HG03460 (cell line): Measurements from ENCODE around the gene CNPY3.
"Not testable (repeated sequence)": the region's sequence is repeated elsewhere in the genome, so short reads cannot be mapped to it uniquely, and the experiment has no call there.

Experiments
- ATAC-seq: cut with Tn5 transposase; IDR thresholded peaks from one replicate; pipeline ENCODE4 v1.9.1; 2021; ENCODE audit not compliant: unreplicated experiment

The CNPY3 gene

GRCh38 chr6:42928986-42929820, at the start of gene CNPY3:
CNPY3 (plus strand) TSS chr6:42929480; CDS start chr6:42929571, 91 bp downstream.
- ATAC-seq = peak; percentile 61

- ATAC-seq = not testable (repeated sequence)
These were observed 49.0 kb upstream of the CNPY3 start for GRCh38 chr6:42880240-42880817.

GRCh38 chr6:42880871-42881270, 48.4 kb upstream of the CNPY3 start:
- ATAC-seq = not testable (repeated sequence)

GRCh38 chr6:42885702-42886101, 43.6 kb upstream of the CNPY3 start:
- ATAC-seq = no peak

GRCh38 chr6:42888201-42888600, 41.1 kb upstream of the CNPY3 start:
- not testable (repeated sequence) for ATAC-seq

- ATAC-seq = no peak
These were observed 39.5 kb upstream of the CNPY3 start for GRCh38 chr6:42889815-42890214.

GRCh38 chr6:42890311-42891198, 38.7 kb upstream of the CNPY3 start:
- ATAC-seq = peak; percentile 95

- ATAC-seq = no peak
These were observed 38.0 kb upstream of the CNPY3 start for GRCh38 chr6:42891199-42891722.

GRCh38 chr6:42894041-42894828, 35.0 kb upstream of the CNPY3 start:
- not testable (repeated sequence) for ATAC-seq

GRCh38 chr6:42896178-42896719, 33.0 kb upstream of the CNPY3 start:
- no peak for ATAC-seq

GRCh38 chr6:42898891-42899361, 30.4 kb upstream of the CNPY3 start:
- ATAC-seq = no peak

GRCh38 chr6:42899871-42900270, 29.4 kb upstream of the CNPY3 start:
- ATAC-seq = no peak

GRCh38 chr6:42901538-42901957, 27.7 kb upstream of the CNPY3 start:
- ATAC-seq = no peak

- not testable (repeated sequence) for ATAC-seq
These were observed 26.6 kb upstream of the CNPY3 start for GRCh38 chr6:42902429-42903263.

- ATAC-seq = no peak
These were observed 24.8 kb upstream of the CNPY3 start for GRCh38 chr6:42904467-42904866.

GRCh38 chr6:42907336-42907735, 21.9 kb upstream of the CNPY3 start:
- ATAC-seq = no peak

- no peak for ATAC-seq
These were observed 19.4 kb upstream of the CNPY3 start for GRCh38 chr6:42909835-42910234.

GRCh38 chr6:42911171-42912021, 17.9 kb upstream of the CNPY3 start:
- ATAC-seq = no peak
